Measurements from ENCODE around the gene CCDC186. TPM values are rescaled to one million over a fixed set of nuclear protein-coding genes. Genes with fewer than 3 reads are reported as not detected.

CCDC186 gene
- total RNA-seq, 1 experiment from 2014 or later, result 17.1 TPM

- ATAC-seq, result peak; percentile 34; the same call in 1 of the 2 replicates
Measured at GRCh38 chr10:114208351-114208750, 34.3 kb upstream of the CCDC186 start.

More at GRCh38 chr10:114208351-114208750, 34.3 kb upstream of the CCDC186 start:
- no peak for DNase-seq (ENCODE audit: low read depth, low spot score)
- Histone ChIP-seq H4K20me1 (ENCODE audit: insufficient read depth) (no peaks in the 10 kb centered on the region), H3K79me2 (ENCODE audit: insufficient read depth, low read length) (no peaks in the 10 kb centered on the region), H3K4me2 (ENCODE audit: low read length) (no peak overlapping the region), H3K4me1 (ENCODE audit: control insufficient read depth in 1 of 2, insufficient read depth in 2 of 2, low read length in 2 of 2) (no peaks in the 10 kb centered on the region), H3K9me3 (ENCODE audit: control insufficient read depth in 1 of 2, insufficient read depth in 1 of 2, low read depth in 1 of 2, low read length in 2 of 2) (no peaks in the 10 kb centered on the region), H3K27me3 (ENCODE audit: insufficient read depth, low read length) (peaks cover 21% of the 10 kb centered on the region), H3K36me3 (ENCODE audit: control insufficient read depth in 1 of 2, insufficient read depth in 2 of 2, low read length in 2 of 2) (no peaks in the 10 kb centered on the region), H3K27ac (ENCODE audit: low read depth, low read length) (no peak overlapping the region), H3K9ac (ENCODE audit: low read length) (no peak overlapping the region), H2AFZ (ENCODE audit: low read depth, low read length, poor library complexity, severe bottlenecking) (no peak overlapping the region), H3K9me2 (ENCODE audit: insufficient read depth) (no peaks in the 10 kb centered on the region), H3K4me3 (replicated peaks in 1 of 2; ENCODE audit: low read depth in 1 of 2, low read length in 2 of 2) (no peak overlapping the region)
- ChIA-PET RAD21 (ENCODE audit: low non-redundant PET in 1 of 2, low total read pairs in 2 of 2, uncharacterized antibody in 2 of 2, unreplicated experiment in 2 of 2) (no interaction called here), POLR2A (no interaction called here), CTCF (no interaction called here)
- TF ChIP-seq ATF3 (IDR thresholded peaks at IDR 0.05) (no peak), ZNF274 (IDR thresholded peaks at IDR 0.05; ENCODE audit: low read depth, low read length) (no peak), REST (IDR thresholded peaks at IDR 0.05; ENCODE audit: low read depth) (no peak), CEBPB (IDR thresholded peaks at IDR 0.05; ENCODE audit: low read depth) (no peak), EGR1 (IDR thresholded peaks at IDR 0.05; ENCODE audit: low read depth) (no peak), SP1 (IDR thresholded peaks at IDR 0.05; ENCODE audit: low read depth) (no peak), POLR2A (IDR thresholded peaks at IDR 0.05; ENCODE audit: borderline replicate concordance, extremely low read depth, insufficient read depth, insufficient read length) (no peak), EZH2phosphoT487 (IDR thresholded peaks at IDR 0.05; ENCODE audit: borderline replicate concordance) (no peak), SRF (IDR thresholded peaks at IDR 0.05; ENCODE audit: low read depth) (no peak), EZH2 (IDR thresholded peaks at IDR 0.05) (no peak), YY1 (IDR thresholded peaks at IDR 0.05; ENCODE audit: extremely low read depth, insufficient replicate concordance, low read depth, low read length) (no peak), ELF1 (IDR thresholded peaks at IDR 0.05; ENCODE audit: borderline replicate concordance, low read depth) (no peak), ZFX (IDR thresholded peaks at IDR 0.05) (no peak), POLR2AphosphoS5 (IDR thresholded peaks at IDR 0.05; ENCODE audit: low read depth, low read length) (no peak), JUND (IDR thresholded peaks at IDR 0.05) (no peak), TCF7L2 (IDR thresholded peaks at IDR 0.05; ENCODE audit: borderline replicate concordance, extremely low read depth, insufficient read depth, insufficient read length) (no peak)
- TF ChIP-seq, protein P1, sequence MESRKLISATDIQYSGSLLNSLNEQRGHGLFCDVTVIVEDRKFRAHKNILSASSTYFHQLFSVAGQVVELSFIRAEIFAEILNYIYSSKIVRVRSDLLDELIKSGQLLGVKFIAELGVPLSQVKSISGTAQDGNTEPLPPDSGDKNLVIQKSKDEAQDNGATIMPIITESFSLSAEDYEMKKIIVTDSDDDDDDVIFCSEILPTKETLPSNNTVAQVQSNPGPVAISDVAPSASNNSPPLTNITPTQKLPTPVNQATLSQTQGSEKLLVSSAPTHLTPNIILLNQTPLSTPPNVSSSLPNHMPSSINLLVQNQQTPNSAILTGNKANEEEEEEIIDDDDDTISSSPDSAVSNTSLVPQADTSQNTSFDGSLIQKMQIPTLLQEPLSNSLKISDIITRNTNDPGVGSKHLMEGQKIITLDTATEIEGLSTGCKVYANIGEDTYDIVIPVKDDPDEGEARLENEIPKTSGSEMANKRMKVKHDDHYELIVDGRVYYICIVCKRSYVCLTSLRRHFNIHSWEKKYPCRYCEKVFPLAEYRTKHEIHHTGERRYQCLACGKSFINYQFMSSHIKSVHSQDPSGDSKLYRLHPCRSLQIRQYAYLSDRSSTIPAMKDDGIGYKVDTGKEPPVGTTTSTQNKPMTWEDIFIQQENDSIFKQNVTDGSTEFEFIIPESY (IDR thresholded peaks at IDR 0.05; ENCODE audit: extremely low read depth, insufficient replicate concordance, low read length), result no peak
- TF ChIP-seq, protein P2, sequence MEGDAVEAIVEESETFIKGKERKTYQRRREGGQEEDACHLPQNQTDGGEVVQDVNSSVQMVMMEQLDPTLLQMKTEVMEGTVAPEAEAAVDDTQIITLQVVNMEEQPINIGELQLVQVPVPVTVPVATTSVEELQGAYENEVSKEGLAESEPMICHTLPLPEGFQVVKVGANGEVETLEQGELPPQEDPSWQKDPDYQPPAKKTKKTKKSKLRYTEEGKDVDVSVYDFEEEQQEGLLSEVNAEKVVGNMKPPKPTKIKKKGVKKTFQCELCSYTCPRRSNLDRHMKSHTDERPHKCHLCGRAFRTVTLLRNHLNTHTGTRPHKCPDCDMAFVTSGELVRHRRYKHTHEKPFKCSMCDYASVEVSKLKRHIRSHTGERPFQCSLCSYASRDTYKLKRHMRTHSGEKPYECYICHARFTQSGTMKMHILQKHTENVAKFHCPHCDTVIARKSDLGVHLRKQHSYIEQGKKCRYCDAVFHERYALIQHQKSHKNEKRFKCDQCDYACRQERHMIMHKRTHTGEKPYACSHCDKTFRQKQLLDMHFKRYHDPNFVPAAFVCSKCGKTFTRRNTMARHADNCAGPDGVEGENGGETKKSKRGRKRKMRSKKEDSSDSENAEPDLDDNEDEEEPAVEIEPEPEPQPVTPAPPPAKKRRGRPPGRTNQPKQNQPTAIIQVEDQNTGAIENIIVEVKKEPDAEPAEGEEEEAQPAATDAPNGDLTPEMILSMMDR (IDR thresholded peaks at IDR 0.05 in 2 of 3, conservative IDR thresholded peaks at IDR 0.05 in 1 of 3; ENCODE audit: borderline replicate concordance in 1 of 3, insufficient read depth in 1 of 3, low read depth in 2 of 3, low read length in 2 of 3), result no peak
- no TSS peak for BruUV-seq (replicated peaks)
- intact Hi-C loops (cut with micrococcal nuclease), result no loop called here
